ENCODE data around the gene GPC5.

GRCh38 chr13:91809161-91809560 is 410.7 kb downstream of the GPC5 start:
- no peak for TF ChIP-seq MXI1 (IDR thresholded peaks at IDR 0.05; ENCODE audit: low read depth, low read length)
- TF ChIP-seq CTCF (IDR thresholded peaks at IDR 0.05 in 2 of 3, conservative IDR thresholded peaks at IDR 0.05 in 1 of 3; ENCODE audit: insufficient read depth in 2 of 3, low read depth in 1 of 3, low read length in 3 of 3): no peak
